Fibroblast of the aortic adventitia (primary cell): ENCODE measurements around the gene LRRC8A. TPM values are rescaled to one million over a fixed set of nuclear protein-coding genes. Genes with fewer than 3 reads are reported as not detected.

Source experiments
- DNase-seq: peaks from one replicate; pipeline ENCODE4 v3.0.0-alpha.2; 2010; ENCODE audit warnings: low read depth
- H3K4me3 ChIP-seq: 2 replicates; pipeline ENCODE4 v1.5.1; 2011; ENCODE audit warnings: low read depth, mild to moderate bottlenecking, control low read depth, low read length, moderate library complexity
- total RNA-seq: library from RNA; depleted of rRNA; stranded (reverse); fragments of >200 nt; gene quantifications from 2 replicates; pipeline ENCODE4 v1.2.3, GENCODE V29; 2012; ENCODE audit warnings: low replicate concordance
- TF ChIP-seq, protein P1 (sequence below): IDR thresholded peaks from 2 replicates; pipeline ENCODE4 v1.5.1; 2011; ENCODE audit warnings: mild to moderate bottlenecking, low read length, control low read depth, inconsistent platforms; ENCODE audit not compliant: insufficient read depth

Gene LRRC8A
- total RNA-seq, result 19.6 and 50.6 TPM in 2 replicates

DNA sequence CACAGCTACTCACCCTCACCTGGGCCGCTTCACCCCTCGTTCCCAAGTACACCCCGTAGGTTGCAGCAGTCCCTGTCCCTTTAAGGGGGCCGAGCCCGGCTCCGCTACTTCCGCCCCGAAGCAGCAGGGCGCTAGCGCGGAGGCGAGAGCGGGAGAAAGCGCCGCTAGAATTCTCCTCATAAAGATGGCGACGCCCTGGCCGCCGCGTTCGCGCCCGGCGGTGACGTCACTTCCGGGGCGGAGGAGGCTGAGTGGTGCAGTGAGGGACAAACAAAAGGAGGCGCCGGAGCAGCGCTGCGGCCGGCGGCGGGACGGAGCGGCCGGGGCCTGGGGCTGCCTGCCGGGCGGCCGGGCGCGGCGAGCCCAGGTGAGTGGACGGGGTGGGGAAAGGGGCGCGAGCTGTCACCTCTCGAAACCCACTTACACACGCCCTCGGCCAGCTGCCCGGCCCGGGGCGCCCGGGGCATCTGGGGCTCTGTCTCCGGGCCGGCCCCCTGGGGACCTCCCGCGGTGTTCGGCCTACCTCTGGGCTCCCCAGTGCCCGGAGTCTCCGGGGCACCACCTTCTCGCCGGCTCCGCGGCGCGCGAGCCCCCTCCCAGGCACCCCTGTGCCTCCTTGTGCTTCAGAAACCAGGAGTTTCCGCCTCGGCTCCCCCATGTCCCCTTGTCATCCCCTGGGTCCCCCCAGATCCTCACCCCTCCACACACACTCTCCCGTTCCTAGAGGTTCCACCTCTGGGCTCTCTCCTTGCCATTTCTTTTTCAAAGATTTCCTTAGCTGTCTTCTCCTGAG lies at the start of gene LRRC8A, which contains the start of gene KYAT1:
Gene LRRC8A (plus strand): TSS at position 250 of the 793 bp plus-strand sequence. CDS start 25,032 bp downstream, outside the sequence.
Gene KYAT1 (minus strand): TSS at position 67 of the 793 bp plus-strand sequence. CDS start 36,545 bp downstream, outside the sequence.
- DNase-seq, result peak; percentile 92
- TF ChIP-seq, protein P1, sequence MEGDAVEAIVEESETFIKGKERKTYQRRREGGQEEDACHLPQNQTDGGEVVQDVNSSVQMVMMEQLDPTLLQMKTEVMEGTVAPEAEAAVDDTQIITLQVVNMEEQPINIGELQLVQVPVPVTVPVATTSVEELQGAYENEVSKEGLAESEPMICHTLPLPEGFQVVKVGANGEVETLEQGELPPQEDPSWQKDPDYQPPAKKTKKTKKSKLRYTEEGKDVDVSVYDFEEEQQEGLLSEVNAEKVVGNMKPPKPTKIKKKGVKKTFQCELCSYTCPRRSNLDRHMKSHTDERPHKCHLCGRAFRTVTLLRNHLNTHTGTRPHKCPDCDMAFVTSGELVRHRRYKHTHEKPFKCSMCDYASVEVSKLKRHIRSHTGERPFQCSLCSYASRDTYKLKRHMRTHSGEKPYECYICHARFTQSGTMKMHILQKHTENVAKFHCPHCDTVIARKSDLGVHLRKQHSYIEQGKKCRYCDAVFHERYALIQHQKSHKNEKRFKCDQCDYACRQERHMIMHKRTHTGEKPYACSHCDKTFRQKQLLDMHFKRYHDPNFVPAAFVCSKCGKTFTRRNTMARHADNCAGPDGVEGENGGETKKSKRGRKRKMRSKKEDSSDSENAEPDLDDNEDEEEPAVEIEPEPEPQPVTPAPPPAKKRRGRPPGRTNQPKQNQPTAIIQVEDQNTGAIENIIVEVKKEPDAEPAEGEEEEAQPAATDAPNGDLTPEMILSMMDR, result no peak
- peak within 1 kb of the TSS; percentile 90 for H3K4me3 ChIP-seq

DNA sequence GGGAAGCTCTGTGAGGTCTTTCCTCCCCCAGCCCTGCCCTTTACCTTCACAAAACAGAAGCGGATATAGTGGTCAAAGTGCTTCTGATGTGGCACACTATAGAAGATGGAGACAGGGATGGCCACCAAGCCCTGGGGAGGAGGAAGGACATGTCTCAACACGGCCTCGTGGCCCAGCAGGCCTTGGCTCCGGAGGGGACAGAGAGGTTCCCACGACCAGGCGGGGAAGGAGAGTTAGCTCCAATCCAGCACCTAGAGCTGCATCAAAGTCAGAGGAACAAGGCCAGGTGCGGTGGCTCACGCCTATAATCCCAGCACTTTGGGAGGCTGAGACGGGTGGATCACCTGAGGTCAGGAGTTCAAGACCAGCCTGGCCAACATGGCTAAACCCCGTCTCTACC lies 48.2 kb upstream of the LRRC8A start:
- TF ChIP-seq, protein P1, result no peak
- DNase-seq, result no peak
- no peak overlapping the region for H3K4me3 ChIP-seq

DNA sequence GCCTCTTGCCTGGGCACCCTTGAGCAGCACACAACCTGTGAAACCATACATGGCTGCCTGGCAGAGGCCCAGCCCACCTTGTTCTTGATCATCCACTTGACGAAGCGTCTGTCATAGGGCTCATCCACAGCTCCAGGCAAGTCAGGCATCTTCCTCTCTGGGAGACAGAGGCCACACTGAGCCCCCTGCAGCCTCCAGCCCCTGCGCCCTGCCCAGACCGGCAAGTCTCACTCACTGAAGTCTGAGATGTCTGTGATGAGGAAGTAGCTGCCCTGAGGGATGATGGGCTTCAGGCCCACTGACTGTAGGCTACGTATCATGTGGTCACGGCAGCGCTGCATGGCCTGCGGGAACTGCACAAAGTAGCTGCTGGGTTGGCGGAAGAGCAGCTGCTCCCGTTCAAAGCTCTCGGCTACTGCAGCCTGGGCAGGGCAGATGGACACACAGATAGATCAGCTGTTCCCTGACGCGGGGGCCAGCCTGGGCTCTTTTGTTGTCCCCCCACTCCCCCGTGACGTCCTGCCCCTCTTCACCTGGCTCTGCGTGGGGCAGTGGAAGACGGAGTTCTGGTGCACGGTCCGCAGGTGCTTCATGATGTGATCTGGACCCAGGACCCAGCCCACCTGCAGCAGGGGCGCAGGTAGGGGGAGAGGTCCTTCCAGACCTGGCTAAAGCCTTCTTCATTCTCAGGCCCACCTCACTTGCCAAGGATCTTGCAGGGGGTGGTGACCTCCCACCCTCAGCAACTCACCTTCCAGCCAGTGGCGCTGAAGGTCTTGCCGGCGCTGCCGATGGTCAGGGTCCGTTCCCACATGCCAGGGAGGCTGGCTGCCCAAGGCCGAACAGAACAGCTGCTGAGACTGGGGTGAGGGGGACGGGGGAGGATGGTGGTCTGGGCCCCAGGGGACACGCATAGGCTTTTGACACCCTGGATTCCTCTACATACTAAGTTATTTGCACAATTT lies 46.4 kb upstream of the LRRC8A start:
- H3K4me3 ChIP-seq, result no peak overlapping the region
- no peak for DNase-seq
- TF ChIP-seq, protein P1, result no peak

DNA sequence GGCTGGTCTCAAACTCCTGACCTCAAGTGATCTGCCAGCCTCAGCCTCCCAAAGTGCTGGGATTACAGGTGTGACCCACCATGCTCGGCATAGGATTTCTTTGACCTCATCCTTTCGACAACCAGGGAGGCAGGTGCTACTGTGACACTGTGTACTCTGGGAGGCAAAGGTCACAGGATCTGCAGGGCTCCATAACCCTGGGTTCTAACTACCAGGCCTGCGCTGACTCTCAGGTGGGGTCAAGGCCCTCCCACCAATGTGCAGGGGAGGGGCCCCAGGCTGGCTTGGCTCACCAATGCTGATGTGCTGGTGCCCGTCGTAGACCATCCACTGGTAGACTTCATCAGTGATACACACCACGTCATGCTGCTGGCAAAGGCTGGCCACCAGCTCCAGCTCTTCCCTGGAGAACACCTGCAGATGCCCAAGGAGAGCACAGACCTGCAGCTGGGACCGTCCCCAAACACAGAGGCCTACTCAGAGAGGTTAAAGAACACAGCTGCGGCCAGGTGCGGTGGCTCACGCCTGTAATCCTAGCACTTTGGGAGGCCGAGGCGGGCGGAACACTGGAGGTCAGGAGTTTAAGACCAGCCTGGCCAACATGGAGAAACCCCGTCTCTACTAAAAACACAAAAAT lies 45.3 kb upstream of the LRRC8A start:
- H3K4me3 ChIP-seq, result no peak overlapping the region
- DNase-seq, result no peak
- TF ChIP-seq, protein P1, result no peak

DNA sequence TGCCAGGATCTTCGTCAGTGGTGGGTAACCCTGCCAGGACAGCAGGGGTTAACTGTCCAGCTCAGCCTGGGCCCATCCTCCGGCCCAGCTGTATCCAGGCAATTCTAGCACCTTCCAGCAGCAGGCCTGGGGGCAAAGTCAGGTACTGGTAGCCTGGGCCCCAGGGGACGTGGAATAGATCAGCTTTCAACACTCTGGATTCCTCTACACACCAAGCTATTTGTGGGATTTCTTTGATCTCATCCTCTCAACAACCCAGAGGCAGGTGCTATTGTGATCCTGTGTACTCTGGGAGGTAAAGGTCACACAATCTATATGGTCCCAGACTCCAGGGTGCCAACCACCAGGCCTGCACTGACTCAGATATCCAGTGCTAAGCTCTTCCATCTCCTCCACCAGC lies 43.6 kb upstream of the LRRC8A start:
- TF ChIP-seq, protein P1, result no peak
- no peak for DNase-seq

DNA sequence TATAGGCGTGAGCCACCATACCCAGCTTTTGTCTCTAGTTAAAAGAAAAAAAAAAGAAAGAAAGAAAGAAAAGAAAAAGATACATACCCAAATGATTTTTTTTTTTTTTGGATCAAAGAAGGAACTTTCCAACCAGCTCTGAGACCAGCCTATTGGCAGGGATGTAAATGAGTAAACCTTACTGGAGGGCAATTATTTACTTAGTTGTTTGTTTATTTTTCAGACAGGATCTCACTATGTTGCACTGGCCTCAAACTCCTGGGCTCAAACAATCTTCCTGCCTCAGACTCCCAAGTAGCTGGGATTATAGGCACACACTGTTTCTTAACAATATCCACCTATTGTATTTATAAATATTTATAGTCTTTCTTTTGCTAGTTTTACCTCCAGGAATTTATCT lies 41.4 kb upstream of the LRRC8A start:
- no peak overlapping the region for H3K4me3 ChIP-seq
- DNase-seq, result no peak
- TF ChIP-seq, protein P1, result no peak

More for the DNA sequence above, 43.6 kb upstream of the LRRC8A start:
- H3K4me3 ChIP-seq, result no peak overlapping the region
